Measurements from ENCODE around the gene PTDSS2. TPM values are rescaled to one million over a fixed set of nuclear protein-coding genes. Genes with fewer than 3 reads are reported as not detected.

PTDSS2 gene
- total and polyA plus RNA-seq, 2 experiments from 2014 or later, result 22.7 to 145 TPM

DNA sequence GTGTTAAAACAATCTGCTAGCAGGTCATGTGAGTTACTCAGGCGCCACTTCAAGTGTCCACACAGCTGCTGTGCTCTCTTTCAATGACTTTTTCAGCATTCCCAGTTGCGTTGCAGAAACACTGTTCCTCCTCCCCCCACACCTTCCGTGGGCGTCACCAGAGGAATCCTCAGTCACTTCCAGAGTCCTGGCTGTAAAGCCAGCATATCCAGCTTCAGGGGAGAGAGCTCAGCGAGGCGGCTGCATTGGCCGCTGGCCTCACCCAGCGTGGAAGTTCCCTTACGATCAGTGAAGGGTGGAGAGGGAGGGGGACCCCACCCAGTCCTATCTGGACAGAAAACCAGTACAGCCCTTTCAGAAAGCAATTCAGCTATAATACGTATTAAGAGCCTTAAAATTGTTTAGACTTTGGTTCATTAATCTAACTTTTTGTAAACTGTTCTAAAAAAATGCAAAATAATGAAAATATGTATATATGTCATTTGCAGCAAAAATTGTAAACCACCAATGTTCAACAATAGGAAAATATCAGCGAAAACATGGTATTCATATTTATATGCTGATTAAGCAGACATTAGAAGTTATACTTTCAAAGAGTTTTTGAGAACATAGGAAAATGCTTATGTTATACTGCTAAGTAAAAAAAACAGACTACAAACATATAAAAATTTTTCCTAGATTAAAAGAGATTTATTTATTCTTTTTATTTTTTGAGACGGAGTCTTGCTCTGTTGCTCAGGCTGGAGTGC lies 5.5 kb upstream of the PTDSS2 start:
- H3K4me1 ChIP-seq (ENCODE audit: insufficient read depth), result peaks cover 12% of the 10 kb centered on the region
- H3K27me3 ChIP-seq (ENCODE audit: insufficient read depth), result no peaks in the 10 kb centered on the region
- no peaks in the 10 kb centered on the region for H3K9me2 ChIP-seq (ENCODE audit: insufficient read depth)
- TF ChIP-seq STAT1 (IDR thresholded peaks at IDR 0.05; ENCODE audit: unreplicated experiment), result no peak
- TF ChIP-seq, protein P1, sequence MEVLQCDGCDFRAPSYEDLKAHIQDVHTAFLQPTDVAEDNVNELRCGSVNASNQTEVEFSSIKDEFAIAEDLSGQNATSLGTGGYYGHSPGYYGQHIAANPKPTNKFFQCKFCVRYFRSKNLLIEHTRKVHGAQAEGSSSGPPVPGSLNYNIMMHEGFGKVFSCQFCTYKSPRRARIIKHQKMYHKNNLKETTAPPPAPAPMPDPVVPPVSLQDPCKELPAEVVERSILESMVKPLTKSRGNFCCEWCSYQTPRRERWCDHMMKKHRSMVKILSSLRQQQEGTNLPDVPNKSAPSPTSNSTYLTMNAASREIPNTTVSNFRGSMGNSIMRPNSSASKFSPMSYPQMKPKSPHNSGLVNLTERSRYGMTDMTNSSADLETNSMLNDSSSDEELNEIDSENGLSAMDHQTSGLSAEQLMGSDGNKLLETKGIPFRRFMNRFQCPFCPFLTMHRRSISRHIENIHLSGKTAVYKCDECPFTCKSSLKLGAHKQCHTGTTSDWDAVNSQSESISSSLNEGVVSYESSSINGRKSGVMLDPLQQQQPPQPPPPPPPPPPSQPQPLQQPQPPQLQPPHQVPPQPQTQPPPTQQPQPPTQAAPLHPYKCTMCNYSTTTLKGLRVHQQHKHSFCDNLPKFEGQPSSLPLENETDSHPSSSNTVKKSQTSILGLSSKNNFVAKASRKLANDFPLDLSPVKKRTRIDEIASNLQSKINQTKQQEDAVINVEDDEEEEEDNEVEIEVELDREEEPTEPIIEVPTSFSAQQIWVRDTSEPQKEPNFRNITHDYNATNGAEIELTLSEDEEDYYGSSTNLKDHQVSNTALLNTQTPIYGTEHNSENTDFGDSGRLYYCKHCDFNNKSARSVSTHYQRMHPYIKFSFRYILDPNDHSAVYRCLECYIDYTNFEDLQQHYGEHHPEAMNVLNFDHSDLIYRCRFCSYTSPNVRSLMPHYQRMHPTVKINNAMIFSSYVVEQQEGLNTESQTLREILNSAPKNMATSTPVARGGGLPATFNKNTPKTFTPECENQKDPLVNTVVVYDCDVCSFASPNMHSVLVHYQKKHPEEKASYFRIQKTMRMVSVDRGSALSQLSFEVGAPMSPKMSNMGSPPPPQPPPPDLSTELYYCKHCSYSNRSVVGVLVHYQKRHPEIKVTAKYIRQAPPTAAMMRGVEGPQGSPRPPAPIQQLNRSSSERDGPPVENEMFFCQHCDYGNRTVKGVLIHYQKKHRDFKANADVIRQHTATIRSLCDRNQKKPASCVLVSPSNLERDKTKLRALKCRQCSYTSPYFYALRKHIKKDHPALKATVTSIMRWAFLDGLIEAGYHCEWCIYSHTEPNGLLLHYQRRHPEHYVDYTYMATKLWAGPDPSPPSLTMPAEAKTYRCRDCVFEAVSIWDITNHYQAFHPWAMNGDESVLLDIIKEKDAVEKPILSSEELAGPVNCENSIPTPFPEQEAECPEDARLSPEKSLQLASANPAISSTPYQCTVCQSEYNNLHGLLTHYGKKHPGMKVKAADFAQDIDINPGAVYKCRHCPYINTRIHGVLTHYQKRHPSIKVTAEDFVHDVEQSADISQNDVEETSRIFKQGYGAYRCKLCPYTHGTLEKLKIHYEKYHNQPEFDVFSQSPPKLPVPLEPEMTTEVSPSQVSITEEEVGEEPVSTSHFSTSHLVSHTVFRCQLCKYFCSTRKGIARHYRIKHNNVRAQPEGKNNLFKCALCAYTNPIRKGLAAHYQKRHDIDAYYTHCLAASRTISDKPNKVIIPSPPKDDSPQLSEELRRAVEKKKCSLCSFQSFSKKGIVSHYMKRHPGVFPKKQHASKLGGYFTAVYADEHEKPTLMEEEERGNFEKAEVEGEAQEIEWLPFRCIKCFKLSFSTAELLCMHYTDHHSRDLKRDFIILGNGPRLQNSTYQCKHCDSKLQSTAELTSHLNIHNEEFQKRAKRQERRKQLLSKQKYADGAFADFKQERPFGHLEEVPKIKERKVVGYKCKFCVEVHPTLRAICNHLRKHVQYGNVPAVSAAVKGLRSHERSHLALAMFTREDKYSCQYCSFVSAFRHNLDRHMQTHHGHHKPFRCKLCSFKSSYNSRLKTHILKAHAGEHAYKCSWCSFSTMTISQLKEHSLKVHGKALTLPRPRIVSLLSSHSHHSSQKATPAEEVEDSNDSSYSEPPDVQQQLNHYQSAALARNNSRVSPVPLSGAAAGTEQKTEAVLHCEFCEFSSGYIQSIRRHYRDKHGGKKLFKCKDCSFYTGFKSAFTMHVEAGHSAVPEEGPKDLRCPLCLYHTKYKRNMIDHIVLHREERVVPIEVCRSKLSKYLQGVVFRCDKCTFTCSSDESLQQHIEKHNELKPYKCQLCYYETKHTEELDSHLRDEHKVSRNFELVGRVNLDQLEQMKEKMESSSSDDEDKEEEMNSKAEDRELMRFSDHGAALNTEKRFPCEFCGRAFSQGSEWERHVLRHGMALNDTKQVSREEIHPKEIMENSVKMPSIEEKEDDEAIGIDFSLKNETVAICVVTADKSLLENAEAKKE (CRISPR knock-in tag; IDR thresholded peaks at IDR 0.05), result no peak
- no peak for TF ChIP-seq EZH2 (IDR thresholded peaks at IDR 0.05; ENCODE audit: low read depth, unreplicated experiment)
- no peak for TF ChIP-seq EZH2phosphoT487 (IDR thresholded peaks at IDR 0.05; ENCODE audit: unreplicated experiment)
- TF ChIP-seq, protein P2, sequence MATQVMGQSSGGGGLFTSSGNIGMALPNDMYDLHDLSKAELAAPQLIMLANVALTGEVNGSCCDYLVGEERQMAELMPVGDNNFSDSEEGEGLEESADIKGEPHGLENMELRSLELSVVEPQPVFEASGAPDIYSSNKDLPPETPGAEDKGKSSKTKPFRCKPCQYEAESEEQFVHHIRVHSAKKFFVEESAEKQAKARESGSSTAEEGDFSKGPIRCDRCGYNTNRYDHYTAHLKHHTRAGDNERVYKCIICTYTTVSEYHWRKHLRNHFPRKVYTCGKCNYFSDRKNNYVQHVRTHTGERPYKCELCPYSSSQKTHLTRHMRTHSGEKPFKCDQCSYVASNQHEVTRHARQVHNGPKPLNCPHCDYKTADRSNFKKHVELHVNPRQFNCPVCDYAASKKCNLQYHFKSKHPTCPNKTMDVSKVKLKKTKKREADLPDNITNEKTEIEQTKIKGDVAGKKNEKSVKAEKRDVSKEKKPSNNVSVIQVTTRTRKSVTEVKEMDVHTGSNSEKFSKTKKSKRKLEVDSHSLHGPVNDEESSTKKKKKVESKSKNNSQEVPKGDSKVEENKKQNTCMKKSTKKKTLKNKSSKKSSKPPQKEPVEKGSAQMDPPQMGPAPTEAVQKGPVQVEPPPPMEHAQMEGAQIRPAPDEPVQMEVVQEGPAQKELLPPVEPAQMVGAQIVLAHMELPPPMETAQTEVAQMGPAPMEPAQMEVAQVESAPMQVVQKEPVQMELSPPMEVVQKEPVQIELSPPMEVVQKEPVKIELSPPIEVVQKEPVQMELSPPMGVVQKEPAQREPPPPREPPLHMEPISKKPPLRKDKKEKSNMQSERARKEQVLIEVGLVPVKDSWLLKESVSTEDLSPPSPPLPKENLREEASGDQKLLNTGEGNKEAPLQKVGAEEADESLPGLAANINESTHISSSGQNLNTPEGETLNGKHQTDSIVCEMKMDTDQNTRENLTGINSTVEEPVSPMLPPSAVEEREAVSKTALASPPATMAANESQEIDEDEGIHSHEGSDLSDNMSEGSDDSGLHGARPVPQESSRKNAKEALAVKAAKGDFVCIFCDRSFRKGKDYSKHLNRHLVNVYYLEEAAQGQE (IDR thresholded peaks at IDR 0.05; ENCODE audit: unreplicated experiment), result no peak
- no peak for TF ChIP-seq ZNF331 (CRISPR knock-in tag; IDR thresholded peaks at IDR 0.05; ENCODE audit: low read depth)
- no peak for TF ChIP-seq JUNB (IDR thresholded peaks at IDR 0.05; ENCODE audit: unreplicated experiment)
- TF ChIP-seq CREB1 (CRISPR knock-in tag; IDR thresholded peaks at IDR 0.05; ENCODE audit: low read depth), result no peak
- TF ChIP-seq ZNF114 (CRISPR knock-in tag; IDR thresholded peaks at IDR 0.05), result no peak
- TF ChIP-seq, protein P3, sequence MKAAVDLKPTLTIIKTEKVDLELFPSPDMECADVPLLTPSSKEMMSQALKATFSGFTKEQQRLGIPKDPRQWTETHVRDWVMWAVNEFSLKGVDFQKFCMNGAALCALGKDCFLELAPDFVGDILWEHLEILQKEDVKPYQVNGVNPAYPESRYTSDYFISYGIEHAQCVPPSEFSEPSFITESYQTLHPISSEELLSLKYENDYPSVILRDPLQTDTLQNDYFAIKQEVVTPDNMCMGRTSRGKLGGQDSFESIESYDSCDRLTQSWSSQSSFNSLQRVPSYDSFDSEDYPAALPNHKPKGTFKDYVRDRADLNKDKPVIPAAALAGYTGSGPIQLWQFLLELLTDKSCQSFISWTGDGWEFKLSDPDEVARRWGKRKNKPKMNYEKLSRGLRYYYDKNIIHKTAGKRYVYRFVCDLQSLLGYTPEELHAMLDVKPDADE (IDR thresholded peaks at IDR 0.05), result no peak
- TF ChIP-seq CTCF (conservative IDR thresholded peaks at IDR 0.05; ENCODE audit: low read depth in 2 of 2), result no peak
- TF ChIP-seq POLR2AphosphoS5 (IDR thresholded peaks at IDR 0.05; ENCODE audit: low read depth), result no peak
- no peak for TF ChIP-seq NANOG (IDR thresholded peaks at IDR 0.05; ENCODE audit: borderline replicate concordance)
- Mint-ChIP-seq H3K27me3 (ENCODE audit: insufficient read depth, low read depth, poor library complexity) (peaks cover 32% of the 10 kb centered on the region), H3K4me3 (no peak overlapping the region), H3K36me3 (ENCODE audit: low read depth) (no peaks in the 10 kb centered on the region), H3K4me1 (peaks cover 13% of the 10 kb centered on the region), H3K27ac (no peak overlapping the region), H3K9me3 (no peaks in the 10 kb centered on the region)
- H3F3A ChIP-seq (replicated peaks; ENCODE audit: low read depth), result peaks cover 25% of the 10 kb centered on the region
- DNase-seq (ENCODE audit: low spot score) (no peak), ATAC-seq (no peak)
- no peaks in the 10 kb centered on the region for H3K36me3 ChIP-seq (ENCODE audit: insufficient read depth)
- H3K27ac ChIP-seq (ENCODE audit: low read depth), result no peak overlapping the region
- no peak overlapping the region for H3K4me3 ChIP-seq
- no peaks in the 10 kb centered on the region for H4K20me1 ChIP-seq (replicated peaks; ENCODE audit: insufficient read depth)
- H3K4me2 ChIP-seq, result no peak overlapping the region
- H2AFZ ChIP-seq, result no peak overlapping the region
- 0 out of 2 replicates have a peak, but pooled peaks cover 3% of the 10 kb centered on the region for H3K79me2 ChIP-seq (replicated peaks; ENCODE audit: insufficient read depth)

All from GM23338 (cell line).